Tibial nerve (tissue), 4 donors: ENCODE measurements around the gene AASDH.

ENCODE experiments used
- EP300 ChIP-seq, 2 donors: sonication (generic); formaldehyde crosslinking; IDR thresholded peaks; one replicate each; pipeline ENCODE4 v1.6.1; 2017; ENCODE audit warnings: antibody characterized with exemption in 2 of 2, mild to moderate bottlenecking in 1 of 2
- POLR2A ChIP-seq, 2 donors: fragments of 450-650 bp; IDR thresholded peaks; one replicate each; pipeline ENCODE4 v1.6.1; 2017; ENCODE audit warnings: antibody characterized with exemption in 2 of 2, mild to moderate bottlenecking in 2 of 2, moderate library complexity in 2 of 2
- TF ChIP-seq, protein P1 (sequence below), 5 experiments: fragments of 200-600 bp in 3 of 5; fragments of 450-650 bp in 2 of 5; sonication (generic) in 3 of 5; IDR thresholded peaks; one replicate each; pipeline ENCODE4 v1.5.1; 2016 to 2019; ENCODE audit warnings: antibody characterized with exemption in 5 of 5, mild to moderate bottlenecking in 3 of 5, moderate library complexity in 2 of 5

GRCh38 chr4:56434599-56435139 lies 47.4 kb upstream of the AASDH start:
- TF ChIP-seq, protein P1, sequence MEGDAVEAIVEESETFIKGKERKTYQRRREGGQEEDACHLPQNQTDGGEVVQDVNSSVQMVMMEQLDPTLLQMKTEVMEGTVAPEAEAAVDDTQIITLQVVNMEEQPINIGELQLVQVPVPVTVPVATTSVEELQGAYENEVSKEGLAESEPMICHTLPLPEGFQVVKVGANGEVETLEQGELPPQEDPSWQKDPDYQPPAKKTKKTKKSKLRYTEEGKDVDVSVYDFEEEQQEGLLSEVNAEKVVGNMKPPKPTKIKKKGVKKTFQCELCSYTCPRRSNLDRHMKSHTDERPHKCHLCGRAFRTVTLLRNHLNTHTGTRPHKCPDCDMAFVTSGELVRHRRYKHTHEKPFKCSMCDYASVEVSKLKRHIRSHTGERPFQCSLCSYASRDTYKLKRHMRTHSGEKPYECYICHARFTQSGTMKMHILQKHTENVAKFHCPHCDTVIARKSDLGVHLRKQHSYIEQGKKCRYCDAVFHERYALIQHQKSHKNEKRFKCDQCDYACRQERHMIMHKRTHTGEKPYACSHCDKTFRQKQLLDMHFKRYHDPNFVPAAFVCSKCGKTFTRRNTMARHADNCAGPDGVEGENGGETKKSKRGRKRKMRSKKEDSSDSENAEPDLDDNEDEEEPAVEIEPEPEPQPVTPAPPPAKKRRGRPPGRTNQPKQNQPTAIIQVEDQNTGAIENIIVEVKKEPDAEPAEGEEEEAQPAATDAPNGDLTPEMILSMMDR (IDR thresholded peaks at IDR 0.05) = no peak
- TF ChIP-seq POLR2A (IDR thresholded peaks at IDR 0.05) (no peak), EP300 (IDR thresholded peaks at IDR 0.05) (no peak)
